ENCODE measurements around the gene SSX2IP. TPM values are rescaled to one million over a fixed set of nuclear protein-coding genes. Genes with fewer than 3 reads are reported as not detected.

SSX2IP gene
- polyA plus RNA-seq, 4 donors = 21.3 to 41.4 (median 38.9) TPM

DNA sequence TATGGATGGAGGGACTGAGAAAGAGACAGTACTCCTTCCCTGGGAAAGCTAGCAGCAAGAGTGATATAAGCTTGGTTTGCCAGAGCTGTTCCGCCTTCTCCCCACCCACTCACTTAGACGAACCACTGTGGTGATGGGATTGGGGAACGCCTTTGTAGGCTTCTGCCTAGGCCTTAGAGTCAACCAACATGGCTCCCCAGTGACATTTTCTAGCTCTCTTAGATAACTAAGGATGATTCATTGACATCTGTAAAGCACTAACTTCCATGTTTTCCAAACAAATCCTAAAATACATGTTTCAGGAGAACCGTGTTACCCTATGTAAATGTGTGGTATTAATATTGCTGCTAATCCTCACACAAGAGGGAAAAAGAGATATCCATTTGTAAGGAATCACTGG lies 21.6 kb upstream of the SSX2IP start:
- no peak for DNase-seq (ENCODE audit: low read depth in 4 of 4, low spot score in 3 of 4)

DNA sequence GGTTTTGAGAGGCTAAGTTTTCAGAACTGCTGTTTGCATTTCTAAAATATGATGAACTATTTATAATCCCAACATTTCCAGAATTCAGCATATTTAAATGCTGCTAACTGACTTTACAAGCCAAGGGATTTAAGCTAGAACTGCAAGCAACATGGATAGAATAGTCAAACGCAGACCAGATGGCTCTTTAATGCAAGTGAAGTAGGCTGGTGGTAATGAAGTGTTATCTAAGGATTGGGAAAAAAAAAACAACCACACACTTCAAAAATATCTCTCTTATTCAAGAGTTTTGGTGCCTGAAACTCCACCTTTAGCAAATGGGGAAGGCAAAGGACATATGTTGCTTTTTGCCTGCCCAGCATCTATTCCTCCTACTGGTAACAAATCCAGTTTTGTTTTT lies 20.9 kb upstream of the SSX2IP start:
- DNase-seq (ENCODE audit: low read depth in 4 of 4, low spot score in 3 of 4) = no peak

DNA sequence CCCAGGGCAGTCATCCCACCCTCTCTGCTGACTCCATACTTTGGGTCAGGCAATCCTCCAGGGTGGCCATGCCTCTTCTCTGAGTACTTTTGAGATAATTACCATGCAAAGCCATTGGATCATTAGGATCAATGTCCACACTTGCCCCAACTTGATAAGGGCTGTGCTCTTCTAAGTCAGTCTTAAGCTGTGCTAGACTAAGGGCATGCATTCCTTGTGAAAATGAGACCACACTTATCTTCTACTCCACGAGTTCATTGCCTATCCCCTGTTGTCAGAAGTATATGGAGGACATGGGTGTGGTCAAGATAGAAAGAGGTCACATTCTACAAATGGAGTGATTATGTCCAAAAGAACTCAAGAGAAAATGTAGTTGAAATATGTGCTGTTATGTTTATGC lies 18.9 kb upstream of the SSX2IP start:
- no peak for DNase-seq (ENCODE audit: low read depth in 4 of 4, low spot score in 3 of 4)

DNA sequence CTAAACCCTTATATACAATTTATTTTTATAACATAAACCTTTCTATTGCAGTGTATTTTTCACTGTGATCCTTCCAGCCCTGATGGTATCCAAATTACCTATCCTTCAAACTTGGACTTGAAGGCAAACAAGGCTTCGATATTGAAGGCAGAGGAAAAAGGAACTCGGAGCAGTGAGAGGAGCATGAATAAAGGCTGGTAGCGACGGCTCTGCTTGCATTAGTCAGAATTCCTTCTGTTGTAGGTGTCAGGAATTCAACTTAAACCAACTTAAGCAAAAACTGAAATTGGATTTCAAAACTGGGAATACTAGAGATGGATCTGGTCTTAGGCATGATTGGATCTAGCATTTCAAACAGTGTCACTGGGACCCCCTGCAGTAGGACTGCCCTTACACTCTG lies 17.8 kb upstream of the SSX2IP start:
- no peak for DNase-seq (ENCODE audit: low read depth in 4 of 4, low spot score in 3 of 4)

DNA sequence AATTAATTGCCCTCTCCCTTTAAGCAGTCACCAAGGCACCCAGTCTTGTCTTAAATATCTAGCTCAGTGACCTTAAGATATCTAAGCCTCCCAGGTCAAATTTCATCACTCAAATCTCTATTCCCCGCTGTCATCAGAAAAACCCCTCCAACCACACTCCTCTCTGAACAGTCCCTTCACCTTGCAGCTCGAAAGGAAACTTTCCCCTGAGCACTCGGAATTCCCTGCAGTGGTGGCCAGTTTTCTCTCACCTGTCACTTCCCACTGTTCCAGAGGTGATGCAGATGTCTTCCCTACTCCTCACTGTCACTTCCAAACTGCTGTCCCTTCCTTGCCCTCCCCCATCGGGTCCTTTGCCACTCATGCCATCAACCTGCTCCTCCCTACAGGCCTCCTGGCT lies 15.3 kb upstream of the SSX2IP start:
- no peak for DNase-seq (ENCODE audit: low read depth in 4 of 4, low spot score in 3 of 4)

DNA sequence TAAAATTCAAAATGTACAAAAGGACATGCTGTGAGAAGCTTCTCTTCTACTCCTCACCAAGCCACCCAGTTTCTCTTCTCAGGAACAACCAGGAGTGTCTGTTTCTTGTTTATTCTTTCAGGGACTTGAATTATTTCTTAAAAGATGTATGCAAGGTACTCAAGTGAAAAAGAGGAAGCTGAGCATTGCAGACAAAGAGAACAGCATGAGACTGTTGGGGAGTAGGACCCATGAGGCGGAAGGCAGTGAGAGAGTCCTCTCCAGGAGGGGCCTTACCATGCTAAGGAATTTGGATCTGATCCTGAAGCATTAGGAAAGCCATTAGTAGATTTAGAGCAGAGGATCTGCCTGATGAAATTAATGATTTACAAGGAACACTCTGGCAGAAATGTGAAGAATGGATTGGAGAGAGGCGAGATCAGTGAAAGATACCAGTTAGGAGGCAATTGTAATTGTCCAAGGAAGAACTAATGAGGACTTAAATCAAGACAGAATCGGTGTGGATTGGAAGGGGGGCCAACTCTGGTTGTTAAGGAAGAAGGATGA lies 14.7 kb upstream of the SSX2IP start:
- no peak for DNase-seq (ENCODE audit: low read depth in 4 of 4, low spot score in 3 of 4)

DNA sequence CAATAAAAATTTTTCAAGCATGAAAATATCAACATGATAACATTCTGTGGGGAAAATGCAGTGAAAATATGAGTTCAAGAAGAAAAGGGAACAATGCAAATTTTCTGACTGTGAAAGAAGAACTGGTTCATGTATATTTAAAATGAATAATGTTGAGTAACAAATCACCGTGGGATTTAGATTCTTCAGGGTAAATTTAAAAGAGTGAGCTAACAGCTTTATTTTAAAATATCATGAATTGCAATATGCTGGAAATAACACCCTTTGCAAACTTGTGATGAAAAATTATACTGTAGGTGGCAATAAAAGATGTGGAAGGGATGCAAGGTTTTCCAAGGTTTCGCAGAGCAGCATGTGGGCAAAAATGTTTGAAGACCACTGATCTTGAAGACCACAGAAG lies 13.2 kb upstream of the SSX2IP start:
- no peak for DNase-seq (ENCODE audit: low read depth in 4 of 4, low spot score in 3 of 4)

DNA sequence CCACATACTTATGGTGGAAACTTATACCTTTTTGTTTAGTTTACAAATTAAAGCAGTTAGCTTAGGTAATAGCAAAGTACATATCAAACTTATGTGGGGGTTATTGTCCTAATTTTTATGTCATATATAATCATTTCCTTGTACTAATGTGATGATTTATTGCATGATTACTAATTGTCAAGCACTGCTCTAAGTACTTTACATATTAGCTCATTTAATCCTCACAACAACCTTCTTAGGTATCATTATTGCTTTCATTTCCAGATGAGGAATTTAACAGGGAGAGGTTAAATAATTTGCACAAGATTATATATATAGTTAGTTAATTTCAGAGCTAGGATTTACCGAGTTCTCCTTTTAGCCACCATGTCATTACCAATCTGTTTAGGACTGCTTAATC lies 11.9 kb upstream of the SSX2IP start:
- DNase-seq (ENCODE audit: low read depth in 4 of 4, low spot score in 3 of 4) = no peak

DNA sequence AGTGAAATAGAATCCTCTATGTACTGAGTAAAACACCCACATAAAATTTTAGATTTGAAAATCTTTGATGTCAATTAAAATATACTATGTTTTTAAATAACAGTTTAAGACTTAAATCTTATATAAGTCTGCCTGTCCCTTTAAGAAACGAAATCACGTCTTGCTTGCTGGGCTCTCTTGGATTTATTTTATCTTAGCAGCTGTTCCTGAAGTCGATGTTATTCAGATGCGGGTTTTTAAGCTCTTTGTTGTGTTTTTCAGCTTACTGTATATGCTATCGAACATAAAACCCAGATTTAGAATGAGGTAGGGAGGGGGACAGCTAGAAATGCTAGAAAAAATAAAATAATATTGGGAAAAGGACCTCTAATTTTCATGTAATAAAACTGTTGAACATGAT lies 11.1 kb upstream of the SSX2IP start:
- DNase-seq (ENCODE audit: low read depth in 4 of 4, low spot score in 3 of 4) = no peak

DNA sequence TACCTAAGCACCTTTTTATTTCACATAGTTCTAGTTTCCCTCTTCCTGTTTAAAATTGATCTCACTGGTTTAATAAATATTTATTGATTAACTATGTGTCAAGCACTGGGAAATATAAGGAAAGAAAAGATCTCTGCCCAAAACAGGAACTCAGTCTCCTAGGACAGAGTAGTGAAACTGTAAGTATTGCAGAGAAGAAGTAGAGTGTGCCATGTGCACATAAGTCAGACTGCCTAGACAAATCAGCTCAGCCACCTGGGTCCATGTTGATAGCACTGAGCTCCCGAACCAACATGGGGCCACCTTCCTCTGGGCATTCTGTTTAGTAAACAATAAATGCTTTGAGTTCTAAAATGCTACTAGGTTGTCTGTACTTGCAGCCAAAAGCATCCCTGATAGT lies 9.8 kb upstream of the SSX2IP start:
- DNase-seq (ENCODE audit: low read depth in 4 of 4, low spot score in 3 of 4) = no peak

DNA sequence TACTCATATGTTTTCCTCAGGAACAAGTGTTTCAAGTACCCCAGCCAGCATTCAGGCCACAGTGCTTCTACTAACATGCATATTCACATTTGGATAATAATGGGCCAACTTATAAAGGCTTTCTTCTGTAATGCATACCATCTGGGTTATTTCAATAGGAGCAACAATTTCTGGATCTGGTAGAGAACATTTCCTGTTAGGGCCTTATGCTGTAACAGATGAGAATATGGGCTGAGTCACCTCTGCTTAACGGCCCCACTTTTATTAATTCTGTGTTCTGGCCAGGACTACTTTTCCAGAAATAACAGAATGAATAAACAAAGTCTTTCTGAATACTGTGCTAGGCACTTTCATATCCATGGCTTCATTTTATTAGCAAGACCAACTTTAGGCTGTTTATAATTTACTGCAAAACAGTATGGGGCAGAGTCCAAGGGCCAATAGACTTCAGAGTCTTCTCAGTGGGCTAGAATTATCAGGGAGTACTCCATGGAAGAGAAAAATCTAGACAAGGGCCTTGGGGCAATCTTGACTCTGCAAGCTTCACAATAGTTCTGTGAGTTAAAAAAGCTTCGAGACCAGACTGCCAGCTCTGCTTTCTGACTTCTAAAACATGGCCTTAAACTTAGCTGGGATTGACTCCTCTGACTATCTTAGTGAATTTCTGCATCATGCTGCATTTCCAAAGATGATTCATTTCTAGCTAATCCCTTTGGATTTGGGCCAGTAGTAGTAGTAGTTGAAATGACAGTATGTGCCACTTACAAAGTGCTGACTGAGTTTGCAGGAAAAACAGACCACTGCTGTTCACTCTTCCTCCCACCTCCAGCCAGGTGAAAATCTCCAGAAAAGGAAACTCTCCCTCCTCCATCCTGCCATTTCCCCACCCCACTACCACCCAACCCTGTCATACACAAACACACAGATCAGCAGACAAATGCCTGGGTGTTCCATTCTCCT lies 8.2 kb upstream of the SSX2IP start:
- DNase-seq (ENCODE audit: low read depth in 4 of 4, low spot score in 3 of 4) = no peak

DNA sequence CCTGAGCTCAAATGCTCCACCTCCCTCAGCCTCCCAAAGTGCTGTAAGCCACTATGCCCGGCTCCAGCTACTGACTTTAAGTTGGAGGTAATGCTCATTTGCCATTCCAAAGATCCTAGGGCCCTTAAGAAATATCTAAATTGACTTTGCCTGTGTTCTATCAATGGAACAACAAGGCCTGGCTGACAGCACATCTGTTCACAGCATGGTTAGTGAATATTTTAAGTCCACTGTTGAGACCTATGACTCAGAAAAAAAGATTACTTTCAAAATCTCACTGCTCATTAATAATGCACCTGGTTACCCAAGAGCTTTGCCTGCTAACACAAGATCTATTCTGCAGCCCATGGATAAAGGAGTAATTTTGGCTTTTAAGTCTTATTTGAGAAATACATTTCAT lies 3.5 kb upstream of the SSX2IP start:
- no peak for DNase-seq (ENCODE audit: low read depth in 4 of 4, low spot score in 3 of 4)

DNA sequence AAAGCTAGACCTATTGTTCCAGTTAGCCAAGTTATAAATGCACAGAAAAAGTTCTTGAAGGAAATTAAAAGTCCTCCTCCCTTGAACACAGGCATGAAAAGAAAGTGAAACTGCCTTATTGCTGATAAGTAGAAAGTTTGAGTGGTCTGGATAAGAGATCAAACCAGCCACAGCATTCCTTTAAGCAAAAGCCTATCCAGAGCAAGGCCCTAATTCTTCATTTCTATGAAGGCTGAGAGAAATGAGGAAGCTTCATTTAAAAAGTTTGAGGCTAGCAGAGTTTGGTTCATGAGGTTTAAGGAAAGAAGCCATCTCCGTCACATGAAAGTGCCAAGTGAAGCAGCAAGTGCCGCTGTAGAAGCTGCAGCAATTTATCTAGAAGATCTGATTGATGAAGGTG lies 2.7 kb upstream of the SSX2IP start:
- DNase-seq (ENCODE audit: low read depth in 4 of 4, low spot score in 3 of 4) = no peak

DNA sequence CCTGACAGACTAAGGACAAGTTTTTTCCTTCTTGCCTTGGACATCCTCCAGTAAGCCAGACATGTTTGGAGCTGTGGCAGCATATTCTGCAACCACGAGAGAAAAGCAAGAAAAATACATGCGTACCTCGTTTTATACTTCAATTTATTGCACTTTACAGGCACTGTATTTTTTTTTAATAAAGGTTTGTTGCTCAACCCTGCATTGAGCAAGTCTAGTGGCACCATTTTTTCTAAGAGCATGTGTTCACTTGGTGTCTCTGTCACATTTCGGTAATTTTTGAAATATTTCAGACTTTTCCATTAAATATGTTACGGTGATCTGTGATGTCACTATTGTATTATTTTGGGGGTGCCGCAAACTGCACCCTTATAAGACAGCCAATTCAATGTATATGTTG lies 2.1 kb upstream of the SSX2IP start:
- DNase-seq (ENCODE audit: low read depth in 4 of 4, low spot score in 3 of 4) = no peak

DNA sequence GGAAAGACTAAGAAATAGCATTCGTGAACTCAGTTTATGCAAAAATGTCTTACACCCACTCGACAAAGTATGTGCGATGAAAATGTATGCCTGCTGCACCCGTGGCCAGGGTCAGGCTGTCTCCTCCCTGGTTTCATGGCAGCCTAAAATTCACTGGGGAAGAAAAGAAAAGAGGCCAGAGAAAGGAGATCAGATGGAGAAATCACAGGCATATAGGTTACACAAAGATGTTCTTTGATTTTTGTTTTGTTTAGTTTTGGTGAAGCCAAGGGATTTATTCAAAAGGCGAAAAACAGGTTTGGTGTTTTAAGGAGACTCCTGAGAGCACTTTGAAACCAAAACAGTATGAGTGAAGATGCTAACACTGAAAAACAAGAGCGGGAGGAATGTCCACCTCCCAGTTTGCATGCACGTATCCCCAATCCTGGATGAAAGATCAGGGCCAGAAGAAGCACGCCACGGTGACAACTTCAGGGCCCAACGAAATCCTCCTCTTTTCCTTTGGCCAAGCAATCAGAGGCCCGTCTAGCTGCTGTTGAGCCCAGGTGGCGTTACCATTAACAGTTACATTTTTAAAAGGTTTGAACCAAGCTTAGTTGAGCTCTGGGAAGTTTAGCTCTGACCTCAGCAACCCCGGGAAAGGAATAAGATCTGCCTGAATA lies 992 bp upstream of the SSX2IP start:
- no peak for DNase-seq (ENCODE audit: low read depth in 4 of 4, low spot score in 3 of 4)

DNA sequence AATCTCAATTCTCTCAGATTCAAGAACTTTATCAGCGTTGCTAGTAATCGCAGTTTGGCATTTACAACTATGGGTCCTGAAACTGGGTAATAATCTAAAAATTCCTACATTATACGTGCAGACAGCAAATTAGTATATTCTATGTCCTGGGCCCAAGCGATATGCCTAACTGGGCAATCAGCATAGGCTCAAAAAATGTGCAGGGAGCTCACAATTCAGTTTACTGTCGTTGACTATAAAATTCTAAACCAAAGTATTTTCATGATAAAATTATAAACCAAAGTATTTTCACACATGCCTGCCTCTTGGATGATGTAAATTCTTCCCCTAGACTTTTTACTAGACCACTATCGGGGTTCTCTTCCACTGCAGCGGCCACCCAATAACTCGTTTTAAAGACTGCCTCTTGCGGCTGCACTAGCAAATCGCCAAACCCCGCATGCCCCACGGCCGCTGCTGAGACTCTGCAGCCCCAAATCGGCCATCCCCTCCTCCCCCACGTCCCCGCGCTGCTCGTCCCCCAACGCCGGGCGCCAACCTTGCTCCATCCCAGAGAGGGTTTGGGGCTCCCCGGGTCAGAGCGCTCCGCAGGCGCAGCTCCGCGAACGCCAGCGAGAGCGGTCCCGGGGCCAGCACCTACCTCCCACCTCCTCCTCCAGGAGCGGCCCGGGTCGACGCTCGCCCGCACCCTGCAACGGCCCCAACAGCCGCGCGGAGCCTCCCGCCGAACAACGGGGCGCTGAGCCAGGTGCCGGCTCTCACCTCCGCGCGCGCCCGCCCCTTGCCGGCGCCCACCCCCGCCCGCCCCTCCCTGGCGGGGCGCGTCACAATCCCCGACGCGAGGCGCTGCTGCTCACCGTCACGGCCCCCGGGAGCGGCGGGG lies 506 bp downstream of the SSX2IP start:
- peak in 2 of 4 donors; percentile 31 to 33 for DNase-seq (ENCODE audit: low read depth in 4 of 4, low spot score in 3 of 4)

DNA sequence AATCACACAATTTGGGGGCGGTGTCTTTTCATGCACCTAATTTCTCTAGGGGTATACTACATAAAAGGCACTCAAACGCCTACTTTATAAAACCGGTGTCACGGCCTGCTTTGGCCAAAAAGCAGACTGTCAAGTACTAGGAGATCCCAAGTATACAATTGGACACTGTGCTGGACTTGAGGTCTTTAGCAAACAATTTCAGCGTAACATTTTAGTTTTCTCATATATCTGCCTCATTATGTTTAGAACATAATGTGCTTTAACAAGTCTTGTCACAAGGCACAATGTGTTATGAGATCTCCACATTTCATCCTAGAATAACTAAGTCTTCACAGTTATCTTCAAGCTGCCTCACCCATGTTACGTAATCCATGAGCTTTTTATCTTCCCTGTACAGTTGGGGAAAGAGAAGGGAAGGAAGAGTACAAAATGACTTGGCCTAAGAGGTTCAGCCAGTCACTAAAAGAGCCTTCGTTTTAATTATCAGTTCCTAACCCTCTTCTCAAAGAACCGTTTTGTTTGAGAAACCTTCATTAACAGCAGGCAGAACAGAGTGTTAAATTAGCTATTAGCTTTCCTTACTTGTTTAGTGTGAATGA lies 1.7 kb downstream of the SSX2IP start:
- no peak for DNase-seq (ENCODE audit: low read depth in 4 of 4, low spot score in 3 of 4)

DNA sequence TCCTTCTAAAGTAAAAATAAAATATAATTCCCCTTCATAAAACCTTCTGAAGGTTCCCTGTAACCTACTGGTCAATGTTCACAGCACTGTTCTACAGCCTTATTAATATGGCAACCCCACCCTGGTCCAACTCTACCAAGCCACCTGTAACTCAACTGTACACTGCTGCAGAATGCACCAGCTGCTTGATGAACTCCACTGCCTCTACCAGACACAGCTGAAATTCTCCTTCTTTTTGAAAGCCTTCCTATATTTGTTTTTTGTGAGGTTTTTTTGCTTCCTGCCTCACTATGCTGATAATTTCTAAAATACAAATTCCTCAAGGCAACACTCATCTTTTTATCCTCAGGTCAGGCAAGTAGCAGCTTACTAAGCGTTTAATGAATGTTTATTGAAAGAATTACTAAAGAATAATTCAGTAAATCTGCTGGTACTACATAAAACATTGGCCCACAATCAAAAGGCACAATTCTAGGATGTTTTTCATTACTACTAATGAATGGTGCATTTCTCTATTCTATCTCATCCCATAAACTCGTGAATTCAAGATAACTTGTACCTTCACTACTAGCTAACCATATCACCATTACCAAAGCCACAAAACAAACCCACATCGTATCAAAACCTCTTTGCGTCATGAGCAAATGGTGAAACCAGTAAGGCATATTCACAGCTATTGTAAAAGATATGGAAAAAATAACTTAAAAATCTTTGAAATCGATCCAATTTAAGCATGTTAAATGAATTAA lies 2.4 kb downstream of the SSX2IP start:
- DNase-seq (ENCODE audit: low read depth in 4 of 4, low spot score in 3 of 4) = no peak

DNA sequence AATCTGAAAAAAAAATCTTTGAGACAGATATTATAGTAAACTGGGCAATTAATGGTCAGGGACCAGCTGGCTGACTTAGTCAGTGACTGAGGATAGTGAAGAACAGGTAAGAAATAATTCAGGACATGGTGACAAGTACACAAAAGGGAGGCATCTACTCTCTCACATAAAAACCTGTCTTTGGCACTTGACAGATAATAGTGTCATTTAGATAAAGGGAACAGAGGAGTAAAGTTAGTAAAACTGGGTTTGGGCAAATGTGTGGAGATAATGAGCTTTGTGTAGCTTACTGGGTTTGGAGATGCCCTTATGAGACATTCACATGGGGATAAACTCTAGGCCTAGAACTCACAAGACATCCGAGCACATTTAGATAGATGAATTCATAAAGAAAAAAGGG lies 4.0 kb downstream of the SSX2IP start:
- no peak for DNase-seq (ENCODE audit: low read depth in 4 of 4, low spot score in 3 of 4)

DNA sequence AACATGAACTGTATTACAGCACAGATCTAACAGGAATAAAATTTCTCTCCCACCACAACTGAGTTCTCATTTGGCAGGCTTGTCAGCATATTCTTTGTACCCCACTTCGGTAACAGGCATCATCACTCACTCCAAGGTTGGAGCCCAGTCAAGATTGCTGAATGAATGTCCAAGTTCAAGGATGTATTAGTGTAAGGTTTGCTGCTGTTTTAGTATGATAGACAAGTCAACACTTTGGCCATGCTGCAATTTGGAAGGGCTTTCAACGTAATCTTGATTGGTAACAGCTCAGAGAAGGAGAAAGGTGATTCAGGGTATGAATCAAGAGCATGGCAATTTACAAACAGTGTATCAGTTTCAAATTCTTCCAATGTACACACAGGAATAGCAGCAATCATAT lies 6.8 kb downstream of the SSX2IP start:
- DNase-seq (ENCODE audit: low read depth in 4 of 4, low spot score in 3 of 4) = no peak

All from left renal pelvis (tissue), 4 donors.